Embryonic facial prominence (tissue), 1 donor: Measurements from ENCODE around the gene CCDC192.
A peak's percentile ranks its signal among the peaks of the same experiment; 100 is the strongest.

ENCODE experiments used
- DNase-seq: peaks from one replicate; pipeline ENCODE4 v3.0.0-alpha.2; 2016; ENCODE audit errors: extremely low spot score

CCDC192 gene

DNA sequence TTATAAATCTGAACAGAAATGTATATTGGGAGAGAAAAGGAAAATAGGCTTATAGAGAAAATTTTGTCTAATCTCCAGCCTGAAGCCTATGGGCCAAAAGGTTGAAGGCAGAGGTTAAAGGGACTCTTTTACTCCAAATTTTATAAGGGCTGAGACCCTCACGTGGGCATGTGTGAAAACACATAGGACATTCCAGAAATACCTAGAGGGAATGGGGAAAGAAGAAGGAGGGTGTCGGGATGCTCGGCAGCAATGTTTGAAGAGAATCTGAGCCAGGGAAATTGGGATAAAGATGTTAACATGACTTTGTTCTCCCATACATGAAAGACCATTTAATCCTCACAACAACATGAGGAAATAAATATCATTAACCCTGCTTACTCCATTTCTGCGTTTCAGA is 278.3 kb downstream of the CCDC192 start:
- no peak for DNase-seq

DNA sequence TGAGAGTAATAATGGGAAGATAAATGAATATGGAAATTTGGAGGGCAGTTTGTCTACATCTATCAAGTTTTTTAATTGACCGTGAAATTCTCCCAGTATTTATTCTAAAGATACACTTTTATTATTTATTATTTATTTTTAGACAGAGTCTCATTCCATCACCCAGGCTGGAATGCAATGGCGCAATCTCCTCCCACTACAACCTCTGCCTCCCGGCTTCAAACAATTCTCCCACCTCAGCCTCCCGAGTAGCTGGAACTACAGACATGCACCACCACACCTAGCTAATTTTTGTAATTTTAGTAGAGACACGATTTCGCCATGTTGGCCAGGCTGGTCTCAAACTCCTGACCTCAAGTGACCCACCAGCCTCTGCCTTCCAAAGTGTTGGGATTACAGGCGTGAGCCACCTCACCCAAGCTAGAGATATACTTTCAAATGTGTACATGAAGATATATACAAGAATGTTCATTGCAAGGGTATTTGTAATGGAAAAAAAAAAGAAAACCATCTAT is 282.7 kb downstream of the CCDC192 start:
- no peak for DNase-seq

DNA sequence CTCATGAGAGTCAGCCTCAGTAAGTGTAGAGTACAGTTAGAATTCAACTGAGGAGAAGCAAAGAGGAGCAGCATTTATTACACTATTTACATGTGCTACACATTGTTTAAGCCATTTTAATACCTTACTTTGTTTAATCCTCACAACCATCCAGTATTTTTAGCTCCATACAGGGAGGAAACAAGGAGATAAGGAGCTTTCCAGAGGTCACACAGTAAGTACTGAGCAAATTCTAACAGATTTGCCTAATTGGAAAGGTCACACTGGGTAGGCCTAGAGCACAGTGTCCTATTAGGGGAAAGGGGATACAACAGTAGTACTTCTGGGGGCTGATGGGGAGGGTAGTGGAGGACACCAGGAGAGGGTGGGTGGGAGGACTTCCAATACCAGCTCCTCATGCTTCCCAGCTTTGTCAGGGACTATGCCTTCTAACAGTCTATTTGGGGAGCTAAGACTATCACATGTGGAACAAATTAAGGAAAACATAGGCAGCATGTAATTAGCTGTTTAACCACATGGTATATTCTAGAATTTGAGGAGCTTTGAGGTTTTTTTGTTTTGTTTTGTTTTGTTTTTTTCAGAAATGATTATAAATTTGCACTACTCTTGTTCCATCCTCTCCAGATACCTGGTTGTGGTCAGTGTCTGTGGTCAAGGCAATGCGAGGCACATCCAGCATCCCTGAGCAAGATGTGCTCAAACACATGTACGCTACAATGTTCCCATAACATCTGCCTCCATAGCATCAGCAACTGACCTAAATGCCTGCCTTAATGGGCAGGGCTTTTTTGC is 284.4 kb downstream of the CCDC192 start:
- peak; percentile 20 for DNase-seq

DNA sequence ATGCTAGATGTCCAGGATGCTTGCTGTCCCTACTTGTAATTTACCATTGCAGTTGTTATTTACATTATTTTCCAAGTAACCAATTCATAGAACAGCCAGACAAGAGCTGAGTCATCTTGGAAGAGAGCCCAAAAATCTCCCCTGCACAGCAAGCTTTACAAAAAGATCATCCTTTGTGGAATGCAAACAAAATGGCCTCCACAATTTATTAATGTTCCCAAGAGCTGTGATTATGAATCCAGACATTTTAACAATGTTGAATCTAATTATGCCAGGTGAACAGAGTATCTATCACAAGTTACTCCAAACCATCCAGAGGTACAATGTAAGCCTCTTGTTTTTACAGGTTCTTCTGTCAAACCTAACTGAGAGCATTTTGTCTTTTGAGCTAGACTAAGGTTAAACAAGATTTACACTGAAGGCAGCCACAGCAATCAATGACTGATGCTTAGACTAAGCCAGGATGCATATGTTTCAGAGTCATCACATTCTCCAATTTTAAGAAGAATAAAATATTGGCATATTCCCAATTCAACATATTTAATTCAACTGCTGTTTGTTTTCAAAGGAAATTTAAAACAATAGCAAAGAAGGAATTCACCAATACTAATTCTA is 285.1 kb downstream of the CCDC192 start:
- DNase-seq = peak; percentile 25
